PC-3 (cell line): ENCODE measurements around the gene ZWILCH. TPM values are rescaled to one million over a fixed set of nuclear protein-coding genes. Genes with fewer than 3 reads are reported as not detected.

ENCODE experiments used
- ATAC-seq: fragments of 200-7000 bp; cut with Tn5 transposase; 2 replicates; pipeline ENCODE4 v1.9.1; 2020; ENCODE audit warnings: mild to moderate bottlenecking, moderate library complexity
- BruUV-seq: library from RNA; stranded (reverse); fragments of 400-500 nt; replicated peaks from 2 replicates; lab custom pipeline; 2021; lab: Mats Ljungman, UMichigan
- CTCF ChIA-PET: fragments of 300-600 bp; sonication (Branson Sonifier 250); formaldehyde crosslinking; loops from one replicate; lab custom pipeline; 2022; ENCODE audit warnings: antibody characterized with exemption; lab: Charles Lee
- POLR2A ChIA-PET: fragments of 300-600 bp; sonication (Branson Sonifier 250); formaldehyde crosslinking; loops from one replicate; lab custom pipeline; 2022; ENCODE audit warnings: antibody characterized with exemption; ENCODE audit not compliant: unreplicated experiment; lab: Charles Lee
- DNase-seq: peaks from one replicate; pipeline ENCODE4 v3.0.0-alpha.2; 2015
- H2AFZ ChIP-seq: fragments of 300-600 bp; sonication (generic); 2 replicates; pipeline ENCODE4 v1.6.0; 2016; ENCODE audit warnings: antibody characterized with exemption, low read length
- H3F3A ChIP-seq: fragments of 300-600 bp; sonication (generic); one replicate; pipeline ENCODE4 v1.6.0; 2017; ENCODE audit warnings: antibody characterized with exemption, low read length, control low read depth, mild to moderate bottlenecking; ENCODE audit not compliant: unreplicated experiment
- H3K27ac ChIP-seq: fragments of 300-600 bp; sonication (generic); 2 replicates; pipeline ENCODE4 v1.5.1; 2016; ENCODE audit warnings: mild to moderate bottlenecking, low read length
- H3K27me3 ChIP-seq: fragments of 300-600 bp; sonication (generic); 2 replicates; pipeline ENCODE4 v1.6.1; 2016; ENCODE audit warnings: low read length, mixed read lengths
- H3K36me3 ChIP-seq: fragments of 300-600 bp; sonication (generic); 2 replicates; pipeline ENCODE4 v1.6.1; 2016; ENCODE audit warnings: low read depth, mixed run types, low read length, mixed read lengths
- H3K4me1 ChIP-seq: fragments of 300-600 bp; sonication (generic); 2 replicates; pipeline ENCODE4 v1.5.1; 2016; ENCODE audit warnings: low read length; ENCODE audit not compliant: insufficient read depth
- H3K4me2 ChIP-seq: fragments of 300-600 bp; sonication (generic); 2 replicates; pipeline ENCODE4 v1.6.0; 2016; ENCODE audit warnings: low read length
- H3K4me3 ChIP-seq: fragments of 300-600 bp; sonication (generic); 2 replicates; pipeline ENCODE4 v1.5.1; 2016; ENCODE audit warnings: mild to moderate bottlenecking, low read length, mixed read lengths
- H3K79me2 ChIP-seq: fragments of 300-600 bp; sonication (generic); 2 replicates; pipeline ENCODE4 v1.6.1; 2017; ENCODE audit warnings: low read length, mixed read lengths
- H3K9ac ChIP-seq: fragments of 300-600 bp; sonication (generic); 2 replicates; pipeline ENCODE4 v1.6.0; 2016; ENCODE audit warnings: mild to moderate bottlenecking, low read length
- H3K9me2 ChIP-seq: fragments of 300-600 bp; sonication (generic); replicated peaks from 2 replicates; pipeline ENCODE4 v1.6.1; 2016; ENCODE audit warnings: mixed run types, low read length, mixed read lengths
- H3K9me3 ChIP-seq: fragments of 300-600 bp; sonication (generic); 2 replicates; pipeline ENCODE4 v1.6.1; 2016; ENCODE audit warnings: low read length, mixed read lengths
- H4K20me1 ChIP-seq: fragments of 300-600 bp; sonication (generic); 2 replicates; pipeline ENCODE4 v1.6.1; 2016; ENCODE audit warnings: low read length, mixed read lengths
- CTCF ChIP-seq: fragments of 300-600 bp; sonication (generic); conservative IDR thresholded peaks from 2 replicates; pipeline ENCODE4 v1.5.1; 2017; ENCODE audit warnings: antibody characterized with exemption, low read depth, mild to moderate bottlenecking, low read length
- EZH2 ChIP-seq: fragments of 300-600 bp; sonication (generic); IDR thresholded peaks from one replicate; pipeline ENCODE4 v1.6.1; 2017; ENCODE audit warnings: antibody characterized with exemption, mild to moderate bottlenecking, low read length; ENCODE audit not compliant: unreplicated experiment
- EZH2phosphoT487 ChIP-seq: fragments of 300-600 bp; sonication (generic); IDR thresholded peaks from 2 replicates; pipeline ENCODE4 v1.6.1; 2018; ENCODE audit warnings: mild to moderate bottlenecking, antibody characterized with exemption, low read length, borderline replicate concordance
- intact Hi-C: fragments of 100-400 bp; cut with micrococcal nuclease; formaldehyde crosslinking; loops from 2 replicates; pipeline ENCODE4 v1.9.0; 2023
- total RNA-seq: library from RNA; depleted of rRNA; stranded (reverse); fragments of >200 nt; gene quantifications from 2 replicates; pipeline ENCODE4 v1.2.3, GENCODE V29; 2014

Gene ZWILCH
- total RNA-seq, 1 experiment from 2014 or later = 18.1 TPM

- Histone ChIP-seq H2AFZ (no peak overlapping the region), H3K27ac (no peak overlapping the region), H3K9me2 (no peaks in the 10 kb centered on the region), H3K9me3 (no peaks in the 10 kb centered on the region), H3K79me2 (no peaks in the 10 kb centered on the region), H3K36me3 (peaks cover 8% of the 10 kb centered on the region), H3F3A (no peaks in the 10 kb centered on the region), H3K4me2 (no peak overlapping the region), H3K27me3 (no peaks in the 10 kb centered on the region), H3K9ac (no peak overlapping the region), H4K20me1 (no peaks in the 10 kb centered on the region), H3K4me1 (no peaks in the 10 kb centered on the region), H3K4me3 (no peak overlapping the region)
- no peak for DNase-seq
- POLR2A ChIA-PET = no interaction called here
- CTCF ChIA-PET = no interaction called here
- ATAC-seq = no peak
- BruUV-seq = no TSS peak
- intact Hi-C loops = no loop called here
- TF ChIP-seq CTCF (no peak), EZH2phosphoT487 (no peak), EZH2 (no peak)
Observed at GRCh38 chr15:66523926-66524325, 18.8 kb downstream of the ZWILCH start.

DNA sequence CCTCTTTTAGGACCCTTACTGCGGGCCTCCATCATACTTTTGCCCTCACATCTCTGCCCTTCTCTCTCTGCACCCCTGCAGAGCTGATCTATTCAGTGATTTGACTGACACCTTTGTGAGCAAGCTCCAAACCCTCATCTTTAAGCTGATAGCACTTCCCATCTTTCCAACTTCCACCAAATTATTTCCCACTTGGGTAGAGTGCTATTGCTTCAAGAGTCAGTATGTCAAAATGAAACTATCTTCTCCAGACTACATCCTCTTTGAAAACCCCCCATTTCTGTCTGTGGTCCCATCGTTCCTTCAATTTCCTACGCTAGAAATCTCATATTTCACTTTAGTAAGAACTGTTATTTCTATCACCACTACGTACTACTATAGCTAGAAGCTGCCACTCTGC is 19.7 kb downstream of the ZWILCH start:
- CTCF ChIA-PET = no interaction called here

More for the DNA sequence above, 19.7 kb downstream of the ZWILCH start:
- Histone ChIP-seq H3K36me3 (peaks cover 13% of the 10 kb centered on the region), H3K4me3 (no peak overlapping the region), H2AFZ (no peak overlapping the region), H3K9me2 (no peaks in the 10 kb centered on the region), H3K9me3 (no peaks in the 10 kb centered on the region), H3K9ac (no peak overlapping the region), H3F3A (no peaks in the 10 kb centered on the region), H3K4me1 (no peaks in the 10 kb centered on the region), H3K79me2 (no peaks in the 10 kb centered on the region), H3K27ac (no peak overlapping the region), H3K4me2 (no peak overlapping the region), H3K27me3 (no peaks in the 10 kb centered on the region), H4K20me1 (no peaks in the 10 kb centered on the region)
- no peak for TF ChIP-seq CTCF
- no peak for TF ChIP-seq EZH2
- no peak for TF ChIP-seq EZH2phosphoT487
- no TSS peak for BruUV-seq
- no peak for ATAC-seq
- POLR2A ChIA-PET = no interaction called here
- DNase-seq = no peak
- intact Hi-C loops = no loop called here
